Measurements from ENCODE around the gene KIRREL1.

The KIRREL1 gene

DNA sequence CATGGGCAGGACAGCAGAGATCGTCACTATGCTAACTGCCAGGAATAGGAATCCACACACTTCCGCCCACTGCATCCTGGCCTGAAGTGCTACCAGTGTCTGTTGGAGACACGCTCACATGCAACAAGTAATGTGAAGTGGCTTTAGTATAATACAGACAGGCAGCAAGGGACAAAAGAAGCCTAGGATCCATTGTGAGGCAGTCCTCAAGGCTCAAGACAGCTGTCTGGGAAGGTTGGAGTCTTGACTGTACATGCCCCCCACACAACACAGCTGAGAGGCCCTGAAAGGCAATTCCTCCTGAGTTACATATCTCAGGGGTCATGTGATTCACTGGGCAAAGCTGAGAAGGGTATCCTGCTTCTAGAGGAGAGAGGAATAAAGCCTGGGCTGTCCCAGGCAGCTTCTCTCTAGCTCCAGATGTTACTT is 147.3 kb downstream of the KIRREL1 start:
- DNase-seq (ENCODE audit: low read depth in 1 of 2, low spot score in 1 of 2), result no peak

DNA sequence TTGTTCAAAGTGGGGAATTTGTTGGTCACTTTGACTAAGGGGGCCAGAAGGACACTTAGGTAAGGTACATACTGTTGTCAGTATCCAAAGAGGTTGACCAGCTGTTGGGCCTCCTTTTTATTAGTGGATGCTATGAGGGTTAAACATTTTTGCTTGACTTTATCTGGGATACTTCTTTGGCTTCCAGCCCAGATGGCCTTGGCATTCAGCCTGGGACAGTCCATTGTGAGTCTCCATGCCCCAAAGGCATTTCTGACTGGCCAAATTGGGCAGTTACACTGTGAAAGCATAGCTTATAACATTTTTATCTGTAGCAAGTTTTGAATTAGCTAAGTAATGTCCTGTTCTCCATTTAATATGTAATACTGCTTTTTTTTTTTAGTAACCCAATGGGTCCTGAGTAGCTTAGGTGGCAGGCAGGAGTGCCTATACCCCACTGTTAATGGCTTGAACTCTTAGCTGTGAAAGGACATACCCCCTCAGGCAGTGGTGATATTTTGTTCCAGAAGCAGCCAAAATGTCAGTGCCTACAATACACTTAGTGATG is 151.8 kb downstream of the KIRREL1 start:
- DNase-seq (ENCODE audit: low read depth in 1 of 2, low spot score in 1 of 2), result no peak

DNA sequence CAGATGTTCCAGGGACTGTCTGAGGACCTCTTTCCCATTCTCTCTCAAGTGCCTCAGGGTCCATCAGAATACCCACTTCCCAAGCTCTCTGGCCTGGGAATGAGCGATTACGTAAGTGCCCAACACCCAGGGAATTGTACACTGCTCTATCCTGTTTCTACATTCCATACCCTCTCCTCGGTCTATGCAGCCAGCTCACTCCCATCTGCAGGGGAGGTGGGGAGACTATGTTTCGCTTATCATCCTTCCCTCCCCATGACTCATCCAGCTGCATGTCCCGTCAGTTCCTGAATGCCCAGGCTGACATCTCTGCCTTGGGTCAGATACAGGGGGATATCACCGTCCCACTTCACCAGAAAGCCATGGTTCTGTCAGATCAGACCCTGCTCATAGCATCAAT is 152.7 kb downstream of the KIRREL1 start:
- no peak for DNase-seq (ENCODE audit: low read depth in 1 of 2, low spot score in 1 of 2)

DNA sequence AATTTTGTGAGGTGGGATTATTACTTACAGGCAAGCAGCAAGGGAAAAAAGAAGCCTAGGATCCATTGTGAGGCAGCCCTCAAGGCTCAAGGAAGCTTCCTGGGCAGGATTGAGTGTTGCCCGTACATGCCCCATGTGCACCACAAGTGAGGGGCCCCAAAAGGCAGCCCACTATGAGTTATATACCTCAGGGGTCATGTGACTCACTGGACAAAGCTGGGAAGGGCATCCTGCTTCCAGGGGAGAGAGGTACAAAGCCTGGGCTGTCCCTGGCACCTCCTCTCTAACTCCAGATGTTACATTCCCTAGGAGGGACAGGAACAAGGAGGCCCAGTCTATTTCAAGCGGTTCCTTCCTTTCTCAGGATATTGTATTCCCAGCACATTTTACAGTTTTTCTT is 153.3 kb downstream of the KIRREL1 start:
- DNase-seq (ENCODE audit: low read depth in 1 of 2, low spot score in 1 of 2), result no peak

DNA sequence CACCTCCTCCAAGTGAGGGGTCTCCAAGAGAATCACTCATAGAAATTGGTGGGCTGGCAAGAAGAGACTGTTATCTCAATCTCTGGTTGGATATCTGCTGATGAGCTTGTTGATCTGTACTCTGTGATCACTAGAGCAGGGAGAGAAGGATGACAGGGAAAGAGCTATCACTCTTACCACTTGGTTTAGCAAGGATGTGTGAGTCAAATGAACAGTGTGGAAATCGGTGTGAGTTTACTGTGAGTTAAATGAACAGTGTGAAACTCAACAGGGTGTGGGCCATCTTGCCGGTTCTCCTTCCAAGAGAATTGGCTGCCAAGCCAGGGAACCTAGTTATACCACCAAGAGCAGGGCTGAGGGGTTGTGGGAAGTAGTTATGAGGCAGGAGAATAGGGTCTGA is 154.0 kb downstream of the KIRREL1 start:
- no peak for DNase-seq (ENCODE audit: low read depth in 1 of 2, low spot score in 1 of 2)

DNA sequence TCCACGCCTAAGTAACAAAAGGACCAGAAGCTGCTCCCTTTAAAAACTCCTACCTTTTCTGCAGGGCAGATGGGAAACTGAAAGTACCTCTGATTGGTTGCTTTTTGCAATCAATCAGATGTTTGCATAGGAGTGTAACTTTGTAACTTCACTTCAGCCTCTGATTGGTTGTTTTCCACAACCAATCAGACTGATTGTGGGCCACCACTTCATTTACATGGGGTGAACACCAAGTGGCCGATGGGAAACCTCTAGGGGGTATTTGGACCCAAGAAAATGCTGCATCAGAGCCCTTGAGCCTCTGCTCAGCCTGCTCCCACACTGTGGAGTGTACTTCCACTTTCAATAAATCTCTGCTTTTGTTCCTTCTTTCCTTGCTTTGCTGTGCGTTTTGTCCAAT is 154.4 kb downstream of the KIRREL1 start:
- DNase-seq (ENCODE audit: low read depth in 1 of 2, low spot score in 1 of 2), result no peak

DNA sequence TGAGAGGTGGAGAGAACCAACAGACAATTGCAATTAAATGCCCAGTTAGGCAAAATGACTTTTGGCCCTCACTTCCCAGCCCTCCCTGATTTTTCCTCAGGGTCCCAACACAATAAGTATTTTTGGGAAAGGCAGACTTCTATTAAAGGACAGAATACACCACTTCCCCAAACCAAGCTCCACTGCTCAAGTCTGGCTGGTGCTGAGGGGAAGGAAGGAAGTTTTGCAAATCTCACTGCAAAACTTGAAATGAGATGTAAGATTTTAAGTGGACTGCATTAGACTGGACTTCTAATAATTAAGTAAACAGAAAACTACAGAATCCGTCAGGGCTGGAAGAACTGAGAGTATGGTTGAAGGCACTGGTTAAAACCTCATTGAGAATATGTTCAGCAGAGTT is 155.0 kb downstream of the KIRREL1 start:
- DNase-seq (ENCODE audit: low read depth in 1 of 2, low spot score in 1 of 2), result no peak

DNA sequence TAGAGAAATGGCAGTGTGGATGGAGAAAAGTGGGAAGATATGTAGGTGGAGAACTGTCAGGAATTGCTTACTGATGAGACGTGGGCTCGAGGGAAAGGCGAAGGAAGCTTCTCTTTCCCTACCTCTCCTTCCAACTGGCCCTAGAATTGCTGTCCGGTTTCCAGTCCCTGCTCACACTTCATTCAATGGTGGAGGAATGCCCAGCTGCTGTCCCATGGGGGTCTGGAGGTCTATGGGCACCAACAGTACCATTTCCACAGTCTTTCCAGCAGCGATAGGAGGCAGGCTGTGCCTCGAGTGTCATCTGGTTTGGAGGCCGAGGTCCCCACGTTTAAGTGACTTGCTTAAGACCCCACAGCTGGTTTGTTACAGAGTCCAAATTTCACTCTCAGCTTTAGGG is 155.7 kb downstream of the KIRREL1 start:
- no peak for DNase-seq (ENCODE audit: low read depth in 1 of 2, low spot score in 1 of 2)
